C4-2B (cell line): ENCODE measurements around the gene DNAJA1.

Experiments used
- CTCF ChIP-seq: fragments of 450-650 bp; conservative IDR thresholded peaks from 2 replicates; pipeline ENCODE4 v1.5.1; 2017; ENCODE audit warnings: mild to moderate bottlenecking
- ZFX ChIP-seq: fragments of 450-650 bp; IDR thresholded peaks from 2 replicates; pipeline ENCODE4 v1.6.1; 2017

GRCh38 chr9:33011831-33012230 is 13.2 kb upstream of the DNAJA1 start:
- TF ChIP-seq CTCF (no peak), ZFX (no peak)
